Neural progenitor cell (in vitro differentiated cells): Measurements from ENCODE around the gene RNASE2.
"Not testable (repeated sequence)": the region's sequence is repeated elsewhere in the genome, so short reads cannot be mapped to it uniquely, and the experiment has no call there.

Experiments used
- CTCF ChIP-seq: fragments of 200-600 bp; sonication (generic); IDR thresholded peaks from 2 replicates; pipeline ENCODE4 v1.5.1; 2017; ENCODE audit warnings: antibody characterized with exemption, mild to moderate bottlenecking
- EZH2 ChIP-seq: fragments of 200-600 bp; sonication (generic); IDR thresholded peaks from 2 replicates; pipeline ENCODE4 v1.6.1; 2017; ENCODE audit warnings: antibody characterized with exemption, mild to moderate bottlenecking, moderate library complexity

- not testable (repeated sequence) for TF ChIP-seq CTCF, EZH2
Observed at GRCh38 chr14:20923766-20924297, 31.5 kb upstream of the RNASE2 start.
